GM12878 (cell line): ENCODE results near the gene TAS2R38. TPM values are rescaled to one million over a fixed set of nuclear protein-coding genes. Genes with fewer than 3 reads are reported as not detected.

ENCODE experiments used
- ATAC-seq: fragments of 200-7000 bp; cut with Tn5 transposase; 3 replicates; pipeline ENCODE4 v1.9.1; 2020; ENCODE audit warnings: mild to moderate bottlenecking, moderate library complexity
- BruUV-seq: library from RNA; stranded (reverse); fragments of 400-500 nt; replicated peaks from 2 replicates; lab custom pipeline; 2021; lab: Mats Ljungman, UMichigan
- CTCF ChIA-PET: fragments of 300-600 bp; sonication (Branson Sonifier 250); formaldehyde crosslinking; extraction: SDS; loops from one replicate; lab custom pipeline; 2021; ENCODE audit warnings: inconsistent platforms; lab: Yijun Ruan, JAX
- POLR2A ChIA-PET: fragments of 350-600 bp; formaldehyde crosslinking; extraction: SDS; loops from one replicate; lab custom pipeline; 2021; ENCODE audit warnings: inconsistent platforms; lab: Charles Lee
- RAD21 ChIA-PET: fragments of 300-600 bp; sonication (Branson Sonifier 250); formaldehyde crosslinking; loops from one replicate; lab custom pipeline; 2023; ENCODE audit warnings: antibody characterized with exemption; ENCODE audit not compliant: unreplicated experiment; lab: Charles Lee
- SMC1A ChIA-PET: fragments of 300-600 bp; sonication (Branson Sonifier 250); formaldehyde crosslinking; loops from one replicate; lab custom pipeline; 2023; ENCODE audit not compliant: unreplicated experiment, uncharacterized antibody; lab: Charles Lee
- DNase-seq: peaks from one replicate; pipeline ENCODE4 v3.0.0-alpha.2; 2011; ENCODE audit warnings: low read depth, low spot score
- FAIRE-seq: peaks from 3 replicates; lab custom pipeline; 2011; peaks lifted over from hg19 to GRCh38; lab: Jason Lieb, UNC
- H2AFZ ChIP-seq: 2 replicates; pipeline ENCODE4 v1.6.0; 2011; ENCODE audit warnings: low read depth, low read length, control low read depth; ENCODE audit not compliant: control insufficient read depth
- H3K27ac ChIP-seq: 2 replicates; pipeline ENCODE4 v1.5.1; 2011; ENCODE audit warnings: control low read depth; ENCODE audit not compliant: control insufficient read depth, insufficient read depth
- H3K27me3 ChIP-seq, 2 experiments: replicated peaks in 1 of 2; 2 replicates each; pipeline versions ENCODE4 v1.6.0 to v1.6.1; 2011; ENCODE audit warnings: low read length in 1 of 2; ENCODE audit not compliant: control insufficient read depth in 2 of 2, insufficient read depth in 2 of 2
- H3K36me3 ChIP-seq, 2 experiments: 2 replicates each; pipeline ENCODE4 v1.5.1; 2011; ENCODE audit warnings: low read length in 1 of 2; ENCODE audit not compliant: control insufficient read depth in 2 of 2, insufficient read depth in 2 of 2
- H3K4me1 ChIP-seq: 2 replicates; pipeline ENCODE4 v1.6.1; 2011; ENCODE audit warnings: mild to moderate bottlenecking, low read length, moderate library complexity, mixed read lengths; ENCODE audit not compliant: control insufficient read depth, insufficient read depth
- H3K4me2 ChIP-seq: 2 replicates; pipeline ENCODE4 v1.6.0; 2011; ENCODE audit warnings: control low read depth; ENCODE audit not compliant: control insufficient read depth, insufficient read depth
- H3K4me3 ChIP-seq: fragments of 200-600 bp; sonication (generic); 2 replicates; pipeline ENCODE4 v1.5.1; 2016
- H3K79me2 ChIP-seq: 2 replicates; pipeline ENCODE4 v1.6.0; 2011; ENCODE audit warnings: low read length; ENCODE audit not compliant: control insufficient read depth, insufficient read depth
- H3K9ac ChIP-seq: 2 replicates; pipeline ENCODE4 v1.8.0; 2011; ENCODE audit warnings: low read length, control low read depth, mixed read lengths; ENCODE audit not compliant: control insufficient read depth, insufficient read depth
- H3K9me3 ChIP-seq: replicated peaks from 3 replicates; pipeline ENCODE4 v1.5.1; 2011; ENCODE audit warnings: mild to moderate bottlenecking, low read length; ENCODE audit not compliant: control insufficient read depth, insufficient read depth
- H4K20me1 ChIP-seq: 2 replicates; pipeline ENCODE4 v1.6.0; 2011; ENCODE audit not compliant: control insufficient read depth, insufficient read depth
- ASH2L ChIP-seq: fragments of 300-600, 200-600 bp; sonication (generic); IDR thresholded peaks from 2 replicates; pipeline ENCODE4 v1.6.1; 2017; ENCODE audit warnings: low read depth, mild to moderate bottlenecking, borderline replicate concordance
- CBX3 ChIP-seq: fragments of 200-600 bp; sonication (generic); IDR thresholded peaks from 2 replicates; pipeline ENCODE4 v1.6.1; 2016; ENCODE audit warnings: low read depth, borderline replicate concordance
- CBX5 ChIP-seq: sonication (generic); IDR thresholded peaks from 2 replicates; pipeline ENCODE4 v1.6.1; 2016; ENCODE audit warnings: low read depth, moderate library complexity, mild to moderate bottlenecking, inconsistent platforms
- MEF2B ChIP-seq: fragments of 450-650 bp; IDR thresholded peaks from 2 replicates; pipeline ENCODE4 v1.6.1; 2018; ENCODE audit warnings: mild to moderate bottlenecking, moderate library complexity; ENCODE audit not compliant: partially characterized antibody, poor library complexity, severe bottlenecking
- NKRF ChIP-seq: fragments of 450-650 bp; conservative IDR thresholded peaks from 2 replicates; pipeline ENCODE4 v1.6.1; 2017; ENCODE audit warnings: mild to moderate bottlenecking, moderate library complexity
- NR2F1 ChIP-seq: fragments of 450-650 bp; conservative IDR thresholded peaks from 2 replicates; pipeline ENCODE4 v1.6.1; 2017; ENCODE audit warnings: mild to moderate bottlenecking
- PBX3 ChIP-seq: IDR thresholded peaks from 2 replicates; pipeline ENCODE4 v1.6.1; 2011; ENCODE audit warnings: mild to moderate bottlenecking, low read depth, low read length, moderate library complexity; ENCODE audit not compliant: insufficient replicate concordance
- RAD51 ChIP-seq: fragments of 450-650 bp; IDR thresholded peaks from 2 replicates; pipeline ENCODE4 v1.6.1; 2016; ENCODE audit warnings: moderate library complexity, mild to moderate bottlenecking, inconsistent platforms
- RELA ChIP-seq: fragments of 450-650 bp; IDR thresholded peaks from 2 replicates; pipeline ENCODE4 v1.8.0; 2014; ENCODE audit warnings: borderline replicate concordance; ENCODE audit not compliant: partially characterized antibody
- SKIL ChIP-seq: fragments of 450-650 bp; IDR thresholded peaks from 2 replicates; pipeline ENCODE4 v1.6.1; 2017; ENCODE audit warnings: mild to moderate bottlenecking, low read depth, inconsistent platforms; ENCODE audit not compliant: poor library complexity, severe bottlenecking
- USF2 ChIP-seq: IDR thresholded peaks from 2 replicates; pipeline ENCODE4 v1.6.1; 2011; ENCODE audit warnings: low read depth, low read length, improper control_type of control experiment, borderline replicate concordance
- WRNIP1 ChIP-seq: IDR thresholded peaks from 2 replicates; pipeline ENCODE4 v1.6.1; 2011; ENCODE audit warnings: low read depth, low read length, improper control_type of control experiment, borderline replicate concordance
- ZNF207 ChIP-seq: fragments of 450-650 bp; IDR thresholded peaks from 2 replicates; pipeline ENCODE4 v1.6.1; 2014; ENCODE audit warnings: antibody characterized with exemption, mild to moderate bottlenecking, borderline replicate concordance
- ZNF217 ChIP-seq: fragments of 450-650 bp; IDR thresholded peaks from 2 replicates; pipeline ENCODE4 v1.6.1; 2017; ENCODE audit warnings: antibody characterized with exemption, mild to moderate bottlenecking
- ZNF622 ChIP-seq: fragments of 450-650 bp; IDR thresholded peaks from 2 replicates; pipeline ENCODE4 v1.6.1; 2017; ENCODE audit warnings: mild to moderate bottlenecking, inconsistent platforms
- WGBS: methylation state at CpG from one replicate; pipeline ENCODE4 v1.1.6; 2016; ENCODE audit warnings: low lambda C conversion rate; ENCODE audit not compliant: insufficient replicate concordance, insufficient coverage; ENCODE audit errors: missing lambda C conversion rate; 5-methylcytosine and 5-hydroxymethylcytosine counted together
- in situ Hi-C: fragments of 300-500 bp; cut with MboI; formaldehyde crosslinking; loops from 9 replicates; pipeline ENCODE4 v1.14.3; 2018; ENCODE audit warnings: mixed read lengths
- intact Hi-C: fragments of 100-400 bp; cut with micrococcal nuclease; formaldehyde crosslinking; loops from one replicate; pipeline ENCODE4 v1.14.2; 2022; ENCODE audit not compliant: unreplicated experiment
- polyA plus RNA-seq, 11 experiments: library from polyadenylated mRNA; depleted of rRNA in 4 of 11; unstranded in 6 of 11; stranded (reverse) in 5 of 11; fragments of >200 nt; fragmentation: Nextera tagmentation in 4 of 11; fragmentation: Illumina TruSeq in 1 of 11; extraction: Ambion mirVana in 4 of 11; extraction: Trizol in 1 of 11; gene quantifications; 1 replicate in 1 of 11; 2 replicates in 10 of 11; pipeline versions ENCODE4 v1.2.1 to v1.2.3, GENCODE V29; 2011 to 2016; ENCODE audit warnings: inconsistent platforms in 2 of 11, missing spikeins in 2 of 11, low read depth in 1 of 11
- total RNA-seq, 4 experiments: library from RNA; depleted of rRNA in 3 of 4; stranded (reverse); fragments of >200 nt in 3 of 4; fragmentation: Illumina TruSeq in 1 of 4; extraction: Trizol in 1 of 4; gene quantifications; 2 replicates each; pipeline versions ENCODE4 v1.2.1 to v1.2.3, GENCODE V29; 2013 to 2021

Gene TAS2R38
- total and polyA plus RNA-seq, 10 of the 15 experiments (the other 5 are each of a cell fraction or from before 2014, with no cell fraction given): not detected

GRCh38 chr7:142009187-142009586, 35.6 kb upstream of the TAS2R38 start:
- RAD21 ChIA-PET: no interaction called here
- intact Hi-C loops: no loop called here
- SMC1A ChIA-PET: no interaction called here

GRCh38 chr7:142006577-142006976, 33.0 kb upstream of the TAS2R38 start:
- CTCF ChIA-PET: interaction anchor here (1.1 to 1.2 kb wide), 2 partner anchors 30 to 32 kb away, joined by 3 read pairs; no protein-coding TSS in a partner anchor
- RAD21 ChIA-PET: no interaction called here
- BruUV-seq: no TSS peak
- Histone ChIP-seq H3K27me3 (no peaks in the 10 kb centered on the region), H4K20me1 (no peaks in the 10 kb centered on the region), H3K4me1 (no peaks in the 10 kb centered on the region), H3K27ac (no peak overlapping the region), H2AFZ (no peak overlapping the region), H3K4me3 (no peak overlapping the region), H3K9me3 (no peaks in the 10 kb centered on the region), H3K36me3 (no peaks in the 10 kb centered on the region), H3K79me2 (no peaks in the 10 kb centered on the region), H3K4me2 (no peak overlapping the region), H3K9ac (no peak overlapping the region)
- in situ Hi-C loops: no loop called here
- intact Hi-C loops: no loop called here
- no peak for ATAC-seq
- no peak for FAIRE-seq
- POLR2A ChIA-PET: no interaction called here
- WGBS: 68% methylated on average over 2 of the region's 2 CpGs
- DNase-seq: no peak
- SMC1A ChIA-PET: no interaction called here
- TF ChIP-seq SKIL: no peak
- no peak for TF ChIP-seq PBX3
- TF ChIP-seq RELA: no peak
- no peak for TF ChIP-seq ZNF217
- TF ChIP-seq ASH2L: no peak
- TF ChIP-seq USF2: no peak
- no peak for TF ChIP-seq NKRF

More at GRCh38 chr7:142009187-142009586, 35.6 kb upstream of the TAS2R38 start:
- Histone ChIP-seq H3K27ac (no peak overlapping the region), H2AFZ (no peak overlapping the region)
- no peak for DNase-seq
- CTCF ChIA-PET: interaction anchor here (1.3 to 1.7 kb wide), 2 partner anchors 12 to 33 kb away, joined by 3 to 4 read pairs; no protein-coding TSS in a partner anchor
- TF ChIP-seq RAD51 (no peak), NR2F1 (no peak), CBX3 (no peak), WRNIP1 (no peak), CBX5 (no peak), MEF2B (no peak), ZNF207 (no peak), ZNF622 (no peak)
- TF ChIP-seq, all 136 proteins: peak for 0
- WGBS: 42% methylated on average over 1 of the region's 1 CpG
- no peaks in the 10 kb centered on the region for H3K27me3 ChIP-seq
- FAIRE-seq: no peak
- in situ Hi-C loops: no loop called here
- no peaks in the 10 kb centered on the region for H3K4me1 ChIP-seq
- BruUV-seq: no TSS peak
- H3K9me3 ChIP-seq: no peaks in the 10 kb centered on the region
- no peak overlapping the region for H3K4me2 ChIP-seq
- H4K20me1 ChIP-seq: no peaks in the 10 kb centered on the region
- no peak overlapping the region for H3K9ac ChIP-seq
- no peak for ATAC-seq
- POLR2A ChIA-PET: no interaction called here
- H3K36me3 ChIP-seq: no peaks in the 10 kb centered on the region
- H3K4me3 ChIP-seq: no peak overlapping the region
- H3K79me2 ChIP-seq: no peaks in the 10 kb centered on the region
